ENCODE results near the gene C17orf114. TPM values are rescaled to one million over a fixed set of nuclear protein-coding genes. Genes with fewer than 3 reads are reported as not detected.

Gene C17orf114

DNA sequence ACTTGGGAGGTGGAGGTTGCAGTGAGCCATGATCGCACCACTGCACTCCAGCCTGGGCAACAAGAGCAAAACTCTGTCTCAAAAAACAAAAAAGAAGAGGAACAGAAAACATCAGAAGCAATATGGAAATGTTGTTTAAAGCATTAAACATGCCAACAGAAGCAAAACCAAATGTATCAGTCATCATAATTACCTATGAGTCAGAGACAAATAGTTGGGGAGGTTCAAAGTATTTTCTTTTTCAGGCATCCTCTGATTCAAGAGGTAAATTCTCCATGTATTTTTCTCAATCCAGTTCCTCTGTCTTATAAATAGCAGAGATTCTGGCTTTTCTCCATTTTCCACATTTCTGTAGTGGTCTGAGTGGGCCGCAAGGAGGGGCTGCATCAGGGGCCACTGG is 32.5 kb downstream of the C17orf114 start:
- Mint-ChIP-seq H3K4me1 (peaks cover 8% of the 10 kb centered on the region), H3K27ac (no peak overlapping the region), H3K27me3 (peaks cover 19% of the 10 kb centered on the region), H3K36me3 (ENCODE audit: low read depth) (no peaks in the 10 kb centered on the region), H3K4me3 (no peak overlapping the region)
- ATAC-seq: no peak
- no peaks in the 10 kb centered on the region for H3K9me3 ChIP-seq (ENCODE audit: control insufficient read depth, low read length, poor library complexity, severe bottlenecking)
- no peak for DNase-seq

DNA sequence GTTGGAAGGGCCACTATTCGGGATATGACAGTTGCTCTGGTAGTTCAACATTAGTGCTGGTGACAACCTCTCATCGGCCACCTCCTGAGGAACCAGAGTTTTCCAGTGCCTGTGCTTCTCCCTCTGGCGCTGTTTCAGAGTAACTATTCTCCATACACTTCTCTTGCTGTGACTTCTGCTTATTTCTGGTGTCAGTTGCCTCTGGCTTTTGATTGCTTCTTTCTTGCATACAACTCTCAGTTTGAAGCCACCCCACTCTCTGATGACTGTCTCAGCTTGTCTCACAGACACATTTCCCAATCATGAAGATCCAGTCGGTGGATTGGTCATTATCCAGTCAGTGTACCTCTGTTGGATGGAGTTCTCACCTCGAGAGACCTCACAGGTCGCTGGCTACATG is 33.8 kb downstream of the C17orf114 start:
- Mint-ChIP-seq H3K4me1 (peaks cover 8% of the 10 kb centered on the region), H3K36me3 (ENCODE audit: low read depth) (no peaks in the 10 kb centered on the region), H3K27ac (no peak overlapping the region), H3K4me3 (no peak overlapping the region), H3K27me3 (peaks cover 12% of the 10 kb centered on the region)
- no peaks in the 10 kb centered on the region for H3K9me3 ChIP-seq (ENCODE audit: control insufficient read depth, low read length, poor library complexity, severe bottlenecking)
- DNase-seq (no peak), ATAC-seq (no peak)

DNA sequence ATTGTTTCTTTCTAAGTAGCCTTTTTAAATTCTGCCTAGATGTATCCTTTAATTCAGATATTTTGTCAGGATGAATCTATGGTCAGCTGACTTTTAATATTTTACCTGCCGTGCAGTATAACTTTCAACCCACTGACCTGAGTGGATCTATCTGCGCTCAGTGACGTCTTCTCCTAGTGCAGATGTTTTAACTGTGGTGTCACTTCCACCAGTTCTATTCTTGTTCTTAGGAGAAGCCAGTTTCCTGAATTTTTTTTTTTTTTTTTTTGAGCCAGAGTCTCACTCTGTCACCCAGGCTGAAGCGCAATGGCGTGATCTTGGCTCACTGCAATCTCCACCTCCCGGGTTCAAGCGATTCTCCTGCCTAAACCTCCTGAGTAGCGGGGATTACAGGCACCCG is 35.4 kb downstream of the C17orf114 start:
- no peak for ATAC-seq
- Mint-ChIP-seq H3K36me3 (ENCODE audit: low read depth) (no peaks in the 10 kb centered on the region), H3K4me3 (no peak overlapping the region), H3K27ac (no peak overlapping the region), H3K4me1 (peaks cover 4% of the 10 kb centered on the region), H3K27me3 (peaks cover 9% of the 10 kb centered on the region)
- no peaks in the 10 kb centered on the region for H3K9me3 ChIP-seq (ENCODE audit: control insufficient read depth, low read length, poor library complexity, severe bottlenecking)
- no peak for DNase-seq

DNA sequence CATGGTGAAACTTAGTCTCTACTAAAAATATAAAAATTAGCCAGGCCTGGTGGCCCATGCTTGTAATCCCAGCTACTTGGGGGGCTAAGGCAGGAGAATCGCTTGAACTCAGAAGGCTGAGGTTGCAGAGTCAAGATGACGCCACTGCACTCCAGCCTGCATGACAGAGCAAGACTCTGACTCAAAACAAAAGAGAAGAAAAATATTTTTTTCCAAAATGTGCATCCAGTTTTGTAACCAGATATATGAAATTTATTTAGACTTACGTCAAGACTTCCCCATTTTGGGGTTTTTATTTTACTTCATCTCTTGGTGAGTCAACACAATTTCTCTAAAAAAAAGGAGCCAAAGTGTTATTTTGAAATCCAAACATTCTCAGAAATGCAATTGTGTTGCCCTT is 35.9 kb downstream of the C17orf114 start:
- Mint-ChIP-seq H3K27ac (no peak overlapping the region), H3K4me1 (no peaks in the 10 kb centered on the region), H3K36me3 (ENCODE audit: low read depth) (no peaks in the 10 kb centered on the region), H3K27me3 (peaks cover 8% of the 10 kb centered on the region), H3K4me3 (no peak overlapping the region)
- no peaks in the 10 kb centered on the region for H3K9me3 ChIP-seq (ENCODE audit: control insufficient read depth, low read length, poor library complexity, severe bottlenecking)
- ATAC-seq (no peak), DNase-seq (no peak)

DNA sequence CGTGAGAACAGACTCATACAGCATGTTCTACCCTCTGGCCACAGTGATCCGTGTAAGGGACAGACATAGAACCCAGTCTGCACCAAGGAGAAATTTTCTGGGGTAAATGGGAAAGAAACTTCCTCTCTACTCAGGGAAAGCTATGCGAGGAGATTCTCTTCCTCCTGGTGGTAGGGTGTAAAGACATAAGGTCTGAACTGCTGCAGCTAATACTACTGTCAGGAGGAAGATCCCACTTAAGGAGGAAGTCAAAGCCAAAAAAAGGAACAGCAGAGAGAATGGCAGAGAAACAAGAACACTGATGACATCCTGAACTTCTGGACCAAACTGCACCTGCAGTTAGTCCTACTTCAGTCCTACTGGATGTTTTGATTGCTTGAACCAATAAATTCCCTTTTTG is 37.5 kb downstream of the C17orf114 start:
- no peak overlapping the region for H3K27ac Mint-ChIP-seq
- no peaks in the 10 kb centered on the region for H3K9me3 ChIP-seq (ENCODE audit: control insufficient read depth, low read length, poor library complexity, severe bottlenecking)
- no peak for DNase-seq
- H3K4me1 Mint-ChIP-seq: no peaks in the 10 kb centered on the region
- no peaks in the 10 kb centered on the region for H3K36me3 Mint-ChIP-seq (ENCODE audit: low read depth)
- peaks cover 14% of the 10 kb centered on the region for H3K27me3 Mint-ChIP-seq
- no peak for ATAC-seq
- no peak overlapping the region for H3K4me3 Mint-ChIP-seq

DNA sequence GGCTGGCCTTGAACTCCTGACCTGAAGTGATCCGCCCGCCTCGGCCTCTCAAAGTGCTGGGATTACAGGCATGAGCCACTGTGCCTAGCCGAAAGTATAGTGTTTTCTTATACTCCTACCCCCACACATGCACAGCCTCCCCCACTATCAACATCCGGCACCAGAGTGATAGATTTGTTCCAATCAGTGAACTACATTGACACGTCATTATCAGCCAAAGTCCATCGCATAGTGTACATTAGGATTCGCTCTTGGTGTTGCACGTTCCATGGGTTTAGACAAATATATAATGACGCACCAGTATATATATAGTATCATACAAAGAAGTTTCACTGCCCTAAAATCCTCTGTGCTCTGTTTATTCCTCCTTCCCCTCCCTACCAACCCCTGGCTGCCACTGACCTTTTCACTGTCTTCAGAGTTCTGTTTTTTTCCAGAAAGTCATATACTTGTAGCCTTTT is 42.3 kb downstream of the C17orf114 start:
- Mint-ChIP-seq H3K27me3 (peaks cover 21% of the 10 kb centered on the region), H3K4me1 (no peaks in the 10 kb centered on the region), H3K36me3 (ENCODE audit: low read depth) (peaks cover 2% of the 10 kb centered on the region), H3K4me3 (no peak overlapping the region), H3K27ac (no peak overlapping the region)
- ATAC-seq: no peak
- DNase-seq: no peak
- H3K9me3 ChIP-seq (ENCODE audit: control insufficient read depth, low read length, poor library complexity, severe bottlenecking): no peaks in the 10 kb centered on the region

DNA sequence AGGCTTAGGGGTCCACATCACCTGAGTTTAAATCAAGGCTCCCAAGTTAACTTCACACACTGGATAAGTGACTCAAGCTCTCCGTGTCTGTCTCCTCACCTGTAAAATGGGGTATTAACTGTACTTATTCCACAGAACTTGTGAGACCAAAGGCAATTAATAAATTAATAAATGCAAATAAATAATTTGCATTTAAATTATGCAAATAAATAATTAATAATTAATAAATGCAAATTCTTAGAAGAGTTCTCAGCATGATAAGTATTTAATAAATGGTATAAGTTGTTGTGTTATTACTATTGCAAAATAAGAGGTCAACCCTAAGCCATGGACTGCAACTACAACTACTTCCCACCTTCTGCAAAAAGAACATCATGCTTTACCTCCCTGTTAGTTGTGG is 48.7 kb downstream of the C17orf114 start:
- Mint-ChIP-seq H3K27ac (no peak overlapping the region), H3K36me3 (ENCODE audit: low read depth) (peaks cover 2% of the 10 kb centered on the region), H3K4me3 (no peak overlapping the region), H3K27me3 (peaks cover 32% of the 10 kb centered on the region), H3K4me1 (peaks cover 3% of the 10 kb centered on the region)
- H3K9me3 ChIP-seq (ENCODE audit: control insufficient read depth, low read length, poor library complexity, severe bottlenecking): no peaks in the 10 kb centered on the region
- ATAC-seq (no peak), DNase-seq (no peak)

DNA sequence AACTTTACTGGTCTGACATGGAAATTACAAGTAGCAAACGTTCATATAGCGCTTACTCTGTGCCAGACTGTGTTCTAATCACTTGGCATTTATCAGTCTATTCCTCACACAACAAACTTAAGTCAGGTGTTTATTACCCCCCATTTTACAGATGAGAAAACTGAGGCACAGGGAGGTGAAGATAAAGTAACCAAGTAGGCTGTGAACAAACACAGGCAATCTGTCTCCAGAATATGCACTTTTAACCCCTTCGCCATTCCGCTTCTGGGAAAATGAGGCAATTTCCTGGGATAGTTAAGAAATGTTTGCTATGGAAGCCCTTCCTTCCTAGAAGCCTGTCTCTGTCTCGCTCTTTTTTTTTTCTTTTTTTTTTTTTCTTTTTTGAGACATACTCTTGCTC is 50.2 kb downstream of the C17orf114 start:
- Mint-ChIP-seq H3K36me3 (ENCODE audit: low read depth) (peaks cover 2% of the 10 kb centered on the region), H3K4me1 (peaks cover 12% of the 10 kb centered on the region), H3K27ac (peak overlapping the region; percentile 60), H3K4me3 (no peak overlapping the region), H3K27me3 (peaks cover 26% of the 10 kb centered on the region)
- H3K9me3 ChIP-seq (ENCODE audit: control insufficient read depth, low read length, poor library complexity, severe bottlenecking): no peaks in the 10 kb centered on the region
- no peak for DNase-seq
- ATAC-seq: no peak

Other genes starting within 250 kb of the C17orf114 start
- gene MYBBP1A, start 246.9 kb downstream of the C17orf114 start, total RNA-seq: 10 to 100 TPM; 63.8 to 64.4 TPM
- not detected for gene GGT6, start 241.8 kb downstream of the C17orf114 start, total RNA-seq
- gene SMTNL2, start 217.8 kb downstream of the C17orf114 start, total RNA-seq: not detected
- under 1 TPM in 1 of 2 donors, not detected in 1; 0.13 TPM for gene ALOX15, start 160.7 kb downstream of the C17orf114 start, total RNA-seq
- 10 to 100 TPM; 38.0 to 44.9 TPM for gene PELP1, start 98.2 kb downstream of the C17orf114 start, total RNA-seq
- gene ARRB2, start 91.7 kb downstream of the C17orf114 start, total RNA-seq: 100 to 1,000 TPM; 220 to 255 TPM
- gene MED11, start 70.9 kb downstream of the C17orf114 start, total RNA-seq: 1 to 10 TPM; 5.9 to 9.3 TPM
- gene ZMYND15, start 62.5 kb downstream of the C17orf114 start, total RNA-seq: 1 to 10 TPM; 1.0 to 1.6 TPM
- 10 to 100 TPM; 10.3 to 15.3 TPM for gene CXCL16, start 62.4 kb downstream of the C17orf114 start, total RNA-seq
- not detected for gene TM4SF5, start 30.4 kb downstream of the C17orf114 start, total RNA-seq
- gene VMO1, start 16.0 kb downstream of the C17orf114 start, total RNA-seq: not detected
- under 1 TPM in 1 of 2 donors, not detected in 1; 0.34 TPM for gene GLTPD2, start 13.4 kb downstream of the C17orf114 start, total RNA-seq
- 10 to 100 TPM; 54.3 to 59.7 TPM for gene PSMB6, start 6.2 kb downstream of the C17orf114 start, total RNA-seq
- gene PLD2, start 4.8 kb upstream of the C17orf114 start, total RNA-seq: 10 to 100 TPM; 30.6 to 32.8 TPM
- 100 to 1,000 TPM; 188 to 263 TPM for gene MINK1, start 31.0 kb upstream of the C17orf114 start, total RNA-seq
- gene C17orf107, start 97.2 kb upstream of the C17orf114 start, total RNA-seq: 10 to 100 TPM; 10.7 to 12.8 TPM
- gene CHRNE, start 100.8 kb upstream of the C17orf114 start, total RNA-seq: 1 to 10 TPM; 1.1 to 1.6 TPM
- 10 to 100 TPM in 1 of 2 donors, 1 to 10 TPM in 1; 1.6 to 22.9 TPM for gene GP1BA, start 129.9 kb upstream of the C17orf114 start, total RNA-seq
- 10 to 100 TPM; 26.2 to 26.4 TPM for gene SLC25A11, start 137.7 kb upstream of the C17orf114 start, total RNA-seq
- 10 to 100 TPM; 95.5 to 99.0 TPM for gene RNF167, start 137.9 kb upstream of the C17orf114 start, total RNA-seq
- 100 to 1,000 TPM; 686 to 710 TPM for gene PFN1, start 146.2 kb upstream of the C17orf114 start, total RNA-seq
- gene ENO3, start 148.8 kb upstream of the C17orf114 start, total RNA-seq: 10 to 100 TPM; 17.2 to 17.6 TPM
- gene SPAG7, start 165.5 kb upstream of the C17orf114 start, total RNA-seq: 10 to 100 TPM; 39.0 to 48.4 TPM
- 10 to 100 TPM; 59.9 to 63.5 TPM for gene CAMTA2, start 185.3 kb upstream of the C17orf114 start, total RNA-seq
- not detected for gene INCA1, start 195.2 kb upstream of the C17orf114 start, total RNA-seq
- gene KIF1C, start 195.6 kb upstream of the C17orf114 start, total RNA-seq: 10 to 100 TPM; 15.4 to 19.3 TPM
- gene SLC52A1, start 233.1 kb upstream of the C17orf114 start, total RNA-seq: under 1 TPM in 1 of 2 donors, not detected in 1; 0.12 TPM